HG03139 (cell line): Measurements from ENCODE around the gene NFIX.

Experiments
- ATAC-seq: cut with Tn5 transposase; IDR thresholded peaks from one replicate; pipeline ENCODE4 v1.9.1; 2021; ENCODE audit not compliant: unreplicated experiment

NFIX gene

GRCh38 chr19:12987190-12987589, 8.1 kb upstream of the NFIX start:
- ATAC-seq, result no peak

- ATAC-seq, result no peak
These were observed 7.5 kb upstream of the NFIX start for GRCh38 chr19:12987781-12988180.

- ATAC-seq, result no peak
These were observed 4.8 kb upstream of the NFIX start for GRCh38 chr19:12990431-12990830.

DNA sequence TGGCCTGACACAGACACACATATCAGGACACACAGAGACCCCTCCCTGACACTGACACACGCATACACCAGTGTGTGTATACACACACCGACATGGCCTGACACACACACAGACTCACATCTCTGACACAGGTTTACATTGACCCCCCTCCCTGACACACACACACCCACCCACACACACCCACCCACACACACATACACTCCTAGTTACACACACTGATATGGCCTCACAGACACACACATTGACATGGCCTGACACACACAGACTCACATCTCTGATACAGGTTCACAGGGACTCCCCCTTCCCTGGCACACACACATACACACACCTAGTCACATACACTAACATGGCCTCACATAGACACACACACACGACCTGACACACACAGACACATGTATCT, 4.4 kb upstream of the NFIX start:
- ATAC-seq, result no peak

GRCh38 chr19:12991296-12991695, 4.0 kb upstream of the NFIX start:
- ATAC-seq, result no peak

- no peak for ATAC-seq
These were observed 2.5 kb upstream of the NFIX start for GRCh38 chr19:12992729-12993128.

- no peak for ATAC-seq
These were observed 1.7 kb upstream of the NFIX start for GRCh38 chr19:12993562-12993961.

- no peak for ATAC-seq
These were observed 526 bp downstream of the NFIX start for GRCh38 chr19:12995596-12996405.

DNA sequence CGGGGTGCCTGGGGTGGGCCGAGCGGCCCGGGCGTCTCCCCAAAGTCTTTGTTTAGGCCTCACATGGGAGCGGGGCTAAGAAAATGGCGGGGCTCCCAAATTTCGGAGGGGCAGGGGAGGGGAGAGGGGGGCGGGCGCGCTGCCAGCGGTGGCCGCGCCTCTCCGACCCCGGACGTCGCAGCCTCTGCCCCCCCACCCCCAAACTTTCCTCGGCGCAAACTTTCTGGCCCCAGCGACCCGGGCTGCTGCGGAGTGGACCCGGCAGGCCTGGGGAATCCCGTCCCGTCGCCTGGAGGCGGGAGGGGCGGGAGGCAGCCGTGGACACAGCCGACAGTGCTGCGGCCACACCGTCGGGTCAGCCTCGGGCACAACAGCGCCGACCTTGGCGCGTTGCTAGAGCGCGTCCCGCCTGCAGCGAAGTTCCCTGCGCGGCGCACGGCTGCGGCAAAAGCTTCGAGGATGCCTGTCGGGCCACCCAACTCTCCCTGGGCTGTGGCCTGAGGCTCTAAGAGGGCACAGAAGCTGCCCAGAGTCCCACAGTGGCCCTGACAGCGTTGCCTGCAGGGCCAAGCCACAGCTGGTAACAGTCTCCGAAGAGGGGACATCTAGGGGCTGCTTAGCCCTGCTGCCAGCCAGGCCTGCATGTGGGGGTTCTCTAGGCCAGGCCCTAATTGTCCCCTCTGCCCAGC, 1.3 kb downstream of the NFIX start:
- ATAC-seq, result no peak

GRCh38 chr19:12997179-12997966, 2.1 kb downstream of the NFIX start:
- no peak for ATAC-seq

GRCh38 chr19:12997967-12998940, 3.0 kb downstream of the NFIX start:
- ATAC-seq, result no peak

- ATAC-seq, result no peak
These were observed 5.9 kb downstream of the NFIX start for GRCh38 chr19:13001166-13001501.

GRCh38 chr19:13001502-13002165, 6.4 kb downstream of the NFIX start:
- ATAC-seq, result no peak

GRCh38 chr19:13002166-13002898, 7.1 kb downstream of the NFIX start:
- ATAC-seq, result no peak

DNA sequence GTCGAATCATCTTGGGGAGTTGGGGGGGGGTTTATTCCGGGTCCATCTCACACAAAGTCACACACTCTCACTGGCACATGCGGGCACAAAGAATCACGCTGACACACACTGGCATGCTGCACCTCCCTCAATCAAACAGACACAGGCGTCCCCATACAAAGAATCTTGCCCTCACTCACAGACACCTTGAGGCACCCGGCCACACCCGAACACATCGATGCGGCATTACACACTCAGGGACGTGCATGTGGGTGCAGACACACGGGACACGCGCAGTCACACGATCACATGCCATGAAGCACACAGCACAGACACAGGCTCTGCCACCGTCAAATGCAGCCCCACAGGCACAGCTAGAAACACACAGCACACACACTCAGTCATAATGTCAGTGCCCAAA, 7.8 kb downstream of the NFIX start:
- no peak for ATAC-seq

GRCh38 chr19:13004273-13004672, 9.0 kb downstream of the NFIX start:
- no peak for ATAC-seq

- ATAC-seq, result no peak
These were observed 10.0 kb downstream of the NFIX start for GRCh38 chr19:13005253-13005652.

GRCh38 chr19:13005861-13006370, 10.6 kb downstream of the NFIX start:
- ATAC-seq, result no peak
